Adrenal gland (tissue), 5 donors: ENCODE data around the gene ENPP1.
"Not testable (repeated sequence)": the region's sequence is repeated elsewhere in the genome, so short reads cannot be mapped to it uniquely, and the experiment has no call there.

Experiments
- CTCF ChIP-seq, 6 experiments: fragments of 450-650 bp in 4 of 6; fragments of 200-600 bp in 2 of 6; sonication (generic) in 1 of 6; IDR thresholded peaks; 1 replicate in 5 of 6; 2 replicates in 1 of 6; pipeline versions ENCODE4 v1.5.1 to v1.8.0; 2016 to 2021; ENCODE audit warnings: antibody characterized with exemption in 6 of 6, mild to moderate bottlenecking in 2 of 6, moderate library complexity in 1 of 6
- POLR2A ChIP-seq, 2 donors: fragments of 450-650 bp; IDR thresholded peaks; one replicate each; pipeline ENCODE4 v1.6.1; 2017; ENCODE audit warnings: antibody characterized with exemption in 2 of 2, mild to moderate bottlenecking in 2 of 2, moderate library complexity in 1 of 2
- donor health status: DM: no; HTN: no; CAD: no.

GRCh38 chr6:131916091-131916796, 108.4 kb downstream of the ENPP1 start:
- TF ChIP-seq CTCF, POLR2A (IDR thresholded peaks at IDR 0.05): not testable (repeated sequence)
